SU-DHL-6 (cell line): ENCODE measurements around the gene IGFBP4.

Experiments
- H2AFZ ChIP-seq: fragments of 200-600 bp; sonication (generic); 2 replicates; pipeline ENCODE4 v1.6.1; 2014; ENCODE audit warnings: low read depth, mild to moderate bottlenecking, moderate library complexity, mixed read lengths, antibody characterized with exemption, low read length; ENCODE audit not compliant: severe bottlenecking
- H3F3A ChIP-seq: fragments of 200-600 bp; shearing (Covaris generic); 2 replicates; pipeline ENCODE4 v1.6.0; 2016; ENCODE audit warnings: antibody characterized with exemption, mild to moderate bottlenecking; ENCODE audit not compliant: insufficient read depth
- H3K27ac ChIP-seq: fragments of 200-600 bp; sonication (generic); 2 replicates; pipeline ENCODE4 v1.5.1; 2016; ENCODE audit warnings: low read depth, mild to moderate bottlenecking, low read length, moderate library complexity, mixed read lengths
- H3K27me3 ChIP-seq: fragments of 200-600 bp; sonication (generic), shearing (Covaris generic); 2 replicates; pipeline ENCODE4 v1.6.0; 2014; ENCODE audit warnings: mild to moderate bottlenecking, low read length
- H3K36me3 ChIP-seq: fragments of 200-600 bp; sonication (generic); 2 replicates; pipeline ENCODE4 v1.6.1; 2014; ENCODE audit warnings: mild to moderate bottlenecking, low read length, mixed read lengths
- H3K4me2 ChIP-seq: fragments of 300-600, 200-600 bp; shearing (Covaris generic), sonication (generic); 2 replicates; pipeline ENCODE4 v1.6.0; 2014; ENCODE audit warnings: low read length, low read depth, mild to moderate bottlenecking; ENCODE audit not compliant: poor library complexity, severe bottlenecking
- H3K4me3 ChIP-seq: fragments of 200-600 bp; sonication (generic); 2 replicates; pipeline ENCODE4 v1.5.1; 2014; ENCODE audit warnings: antibody characterized with exemption, low read length, mild to moderate bottlenecking, mixed read lengths; ENCODE audit not compliant: insufficient read depth, poor library complexity, severe bottlenecking
- H3K79me2 ChIP-seq: fragments of 200-600 bp; sonication (generic); 2 replicates; pipeline ENCODE4 v1.6.1; 2014; ENCODE audit warnings: mild to moderate bottlenecking, low read length, moderate library complexity; ENCODE audit not compliant: insufficient read depth
- H3K9ac ChIP-seq: fragments of 200-600 bp; sonication (generic); 2 replicates; pipeline ENCODE4 v1.7.0; 2014; ENCODE audit warnings: mild to moderate bottlenecking, low read length
- H3K9me2 ChIP-seq: fragments of 200-600 bp; sonication (generic); replicated peaks from 2 replicates; pipeline ENCODE4 v1.6.1; 2014; ENCODE audit warnings: low read length; ENCODE audit not compliant: insufficient read depth
- H3K9me3 ChIP-seq: fragments of 200-600 bp; sonication (generic); 2 replicates; pipeline ENCODE4 v1.6.1; 2014; ENCODE audit warnings: low read length, mixed read lengths; ENCODE audit not compliant: insufficient read depth
- H4K20me1 ChIP-seq: fragments of 200-600 bp; sonication (generic); 2 replicates; pipeline ENCODE4 v1.6.1; 2014; ENCODE audit warnings: low read depth, mild to moderate bottlenecking, antibody characterized with exemption, low read length, moderate library complexity, mixed read lengths
- CTCF ChIP-seq: fragments of 200-600 bp; sonication (generic); IDR thresholded peaks from one replicate; pipeline ENCODE4 v1.5.1; 2017; ENCODE audit warnings: antibody characterized with exemption, mild to moderate bottlenecking, low read length, moderate library complexity; ENCODE audit not compliant: insufficient read depth, poor library complexity, severe bottlenecking
- EZH2phosphoT487 ChIP-seq: fragments of 200-600 bp; sonication (generic), shearing (Covaris generic); conservative IDR thresholded peaks from 2 replicates; pipeline ENCODE4 v1.6.1; 2018; ENCODE audit warnings: mild to moderate bottlenecking, antibody characterized with exemption, low read length, moderate library complexity, mixed read lengths

Gene IGFBP4

GRCh38 chr17:40466298-40466971 is 23.2 kb downstream of the IGFBP4 start:
- H3K36me3 ChIP-seq, result no peaks in the 10 kb centered on the region
- TF ChIP-seq CTCF (no peak), EZH2phosphoT487 (no peak)
- H3K4me2 ChIP-seq, result no peak overlapping the region
- no peaks in the 10 kb centered on the region for H3K9me3 ChIP-seq
- no peak overlapping the region for H3K9ac ChIP-seq
- H2AFZ ChIP-seq, result no peak overlapping the region
- H3K9me2 ChIP-seq, result no peaks in the 10 kb centered on the region
- H3K27ac ChIP-seq, result no peak overlapping the region
- no peak overlapping the region for H3K4me3 ChIP-seq
- no peaks in the 10 kb centered on the region for H4K20me1 ChIP-seq
- no peaks in the 10 kb centered on the region for H3K79me2 ChIP-seq
- no peaks in the 10 kb centered on the region for H3F3A ChIP-seq
- no peaks in the 10 kb centered on the region for H3K27me3 ChIP-seq

- no peaks in the 10 kb centered on the region for H3F3A ChIP-seq
- TF ChIP-seq EZH2phosphoT487 (no peak), CTCF (no peak)
Observed at GRCh38 chr17:40467281-40467867, 24.1 kb downstream of the IGFBP4 start.

GRCh38 chr17:40468560-40468959 is 25.3 kb downstream of the IGFBP4 start:
- Histone ChIP-seq H2AFZ (no peak overlapping the region), H3K9me3 (no peaks in the 10 kb centered on the region), H3F3A (no peaks in the 10 kb centered on the region), H3K79me2 (no peaks in the 10 kb centered on the region), H3K4me2 (no peak overlapping the region), H3K27ac (no peak overlapping the region), H3K36me3 (no peaks in the 10 kb centered on the region), H3K4me3 (no peak overlapping the region), H3K9me2 (no peaks in the 10 kb centered on the region), H3K9ac (no peak overlapping the region), H3K27me3 (no peaks in the 10 kb centered on the region), H4K20me1 (no peaks in the 10 kb centered on the region)
- TF ChIP-seq EZH2phosphoT487 (no peak), CTCF (no peak)

More at GRCh38 chr17:40467281-40467867, 24.1 kb downstream of the IGFBP4 start:
- Histone ChIP-seq H4K20me1 (no peaks in the 10 kb centered on the region), H2AFZ (no peak overlapping the region), H3K4me2 (no peak overlapping the region), H3K27ac (no peak overlapping the region), H3K36me3 (no peaks in the 10 kb centered on the region), H3K27me3 (no peaks in the 10 kb centered on the region), H3K4me3 (no peak overlapping the region), H3K79me2 (no peaks in the 10 kb centered on the region), H3K9me2 (no peaks in the 10 kb centered on the region), H3K9me3 (no peaks in the 10 kb centered on the region), H3K9ac (no peak overlapping the region)
